ENCODE data around the gene TTLL13.

TTLL13 gene

DNA sequence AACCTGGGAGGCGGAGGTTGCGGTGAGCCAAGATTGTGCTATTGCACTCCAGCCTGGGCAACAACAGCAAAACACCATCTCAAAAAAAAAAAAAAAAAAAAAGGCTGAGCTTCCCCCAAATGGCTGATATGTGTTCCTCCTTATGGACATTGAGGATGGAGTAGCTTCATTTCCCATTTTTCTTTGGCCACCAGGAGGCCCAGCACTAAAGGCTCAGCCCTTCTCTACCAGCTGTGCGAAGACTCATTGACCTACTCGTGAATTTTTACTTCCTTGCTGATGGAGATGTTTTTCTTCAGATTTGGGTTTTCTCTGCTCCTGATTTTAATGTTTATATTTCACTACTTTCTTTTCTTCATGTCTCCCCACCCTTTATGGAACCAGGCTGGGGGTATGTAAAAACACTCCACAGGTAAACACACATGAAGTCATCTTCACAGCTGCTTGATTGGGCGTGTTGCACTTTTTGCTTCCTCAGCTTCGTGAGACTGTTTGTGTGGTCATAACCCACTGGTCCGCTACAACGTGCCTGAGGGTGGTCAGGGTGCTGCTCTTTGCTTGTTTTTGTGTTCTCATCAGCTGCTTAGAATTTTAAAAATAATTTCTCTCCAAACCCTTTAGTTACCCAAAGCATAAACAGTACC lies 34.7 kb upstream of the TTLL13 start:
- DNase-seq (ENCODE audit: low read depth in 2 of 3, low spot score in 2 of 3): no peak

DNA sequence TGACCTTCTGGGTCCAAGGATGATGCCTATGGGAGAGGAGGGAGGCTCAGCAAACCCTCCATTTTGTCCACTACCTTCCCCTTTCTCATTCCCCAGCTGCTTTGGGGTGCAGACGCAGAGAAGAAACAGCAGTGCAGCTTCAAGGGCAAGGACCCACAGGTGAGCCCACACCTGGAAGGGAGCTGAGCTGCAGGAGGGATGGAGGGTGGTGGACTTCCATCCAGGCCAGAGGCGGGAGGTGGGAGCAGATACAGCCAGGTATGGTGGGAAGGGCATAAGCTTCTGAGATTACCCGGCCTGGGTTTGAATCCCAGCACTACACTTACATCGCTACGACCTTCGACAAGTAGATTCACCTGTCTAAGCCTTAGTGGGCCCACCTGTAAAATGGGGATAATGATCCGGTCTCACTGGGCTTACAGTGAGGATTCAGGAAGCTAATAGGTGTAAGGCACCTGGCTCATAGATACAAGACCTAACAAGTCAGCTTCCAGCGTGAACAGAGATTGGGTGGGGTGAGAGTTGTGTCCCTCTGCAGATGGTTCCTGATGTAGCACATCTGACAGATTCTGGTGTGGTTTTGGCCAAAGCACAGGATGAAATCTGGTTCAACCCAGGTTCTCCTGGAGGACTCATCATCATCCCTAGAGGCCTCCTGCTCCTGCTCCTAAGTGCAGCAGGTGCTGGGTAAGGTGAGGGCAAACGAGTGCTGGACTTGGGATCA lies 31.5 kb upstream of the TTLL13 start:
- no peak for DNase-seq (ENCODE audit: low read depth in 2 of 3, low spot score in 2 of 3)

DNA sequence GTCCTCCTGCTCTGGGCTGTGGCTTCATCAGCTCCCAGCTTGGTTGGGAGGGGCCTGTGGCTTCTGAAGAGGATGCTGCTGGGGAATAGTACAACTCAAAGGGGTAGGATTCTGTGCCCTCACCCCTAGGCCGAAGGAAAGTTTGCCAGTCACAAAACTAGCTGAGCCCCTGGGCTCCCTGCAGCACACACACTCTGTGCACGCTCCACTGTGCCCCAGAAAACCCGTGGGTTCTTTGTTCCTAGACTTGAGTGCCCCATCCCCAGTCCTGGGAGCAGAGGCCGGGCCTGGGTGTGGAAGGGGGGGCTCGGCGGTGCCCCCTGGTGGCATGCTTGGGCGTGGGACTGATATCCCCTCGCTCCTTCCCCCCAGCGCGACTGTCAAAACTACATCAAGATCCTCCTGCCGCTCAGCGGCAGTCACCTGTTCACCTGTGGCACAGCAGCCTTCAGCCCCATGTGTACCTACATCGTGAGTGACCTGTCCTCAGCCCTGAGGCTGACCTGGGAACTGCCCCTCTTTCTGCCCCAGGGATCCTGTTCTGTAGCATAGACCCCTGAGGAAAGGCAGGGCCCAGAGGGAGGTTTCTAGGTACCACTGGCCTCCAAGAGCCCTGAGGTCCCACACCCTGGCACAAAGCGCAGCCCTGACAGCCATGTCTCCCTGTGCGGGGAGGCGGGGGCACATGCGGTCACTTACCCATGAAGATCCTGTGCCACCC lies 29.8 kb upstream of the TTLL13 start:
- DNase-seq (ENCODE audit: low read depth in 2 of 3, low spot score in 2 of 3): peak in 2 of 3 experiments; percentile 20 to 36

DNA sequence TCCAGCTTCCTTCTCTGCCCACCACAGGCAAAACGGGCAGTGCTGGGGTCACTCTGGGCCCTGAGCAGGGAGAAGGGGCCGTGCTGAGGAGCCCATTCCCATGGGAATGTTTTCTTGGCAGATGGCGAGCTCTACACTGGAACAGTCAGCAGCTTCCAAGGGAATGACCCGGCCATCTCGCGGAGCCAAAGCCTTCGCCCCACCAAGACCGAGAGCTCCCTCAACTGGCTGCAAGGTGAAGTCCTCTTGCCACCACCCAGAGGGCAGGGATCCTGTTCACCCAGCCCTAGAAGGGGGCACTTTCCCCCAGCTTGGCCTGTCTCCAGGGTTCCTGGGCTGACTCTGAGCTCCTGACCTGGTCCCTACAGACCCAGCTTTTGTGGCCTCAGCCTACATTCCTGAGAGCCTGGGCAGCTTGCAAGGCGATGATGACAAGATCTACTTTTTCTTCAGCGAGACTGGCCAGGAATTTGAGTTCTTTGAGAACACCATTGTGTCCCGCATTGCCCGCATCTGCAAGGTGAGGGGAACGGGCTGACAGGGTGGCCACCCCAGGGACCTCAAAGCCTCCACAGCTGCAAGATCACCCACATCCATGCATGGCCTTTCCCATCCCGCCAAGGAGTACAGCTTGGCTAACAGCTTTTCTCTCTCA lies 28.0 kb upstream of the TTLL13 start:
- no peak for DNase-seq (ENCODE audit: low read depth in 2 of 3, low spot score in 2 of 3)

DNA sequence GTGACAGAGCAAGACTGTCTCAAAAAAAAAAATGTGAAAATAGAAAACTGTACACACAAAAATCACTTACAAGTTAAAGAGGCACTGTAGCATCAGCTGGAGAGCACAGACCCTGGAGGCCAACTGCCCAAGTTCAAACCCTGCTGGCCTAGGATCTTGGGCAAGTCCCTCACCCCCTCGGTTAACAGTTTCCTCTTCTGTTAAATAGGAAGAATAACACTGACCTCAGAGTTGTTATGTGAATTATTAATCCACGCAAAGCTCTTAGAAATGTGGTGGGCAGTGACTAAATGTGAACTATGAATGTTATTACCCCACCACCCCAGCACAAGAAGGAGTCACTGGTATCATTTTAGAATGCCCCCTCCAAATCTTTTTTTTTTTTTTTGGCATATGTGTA lies 26.8 kb upstream of the TTLL13 start:
- DNase-seq (ENCODE audit: low read depth in 2 of 3, low spot score in 2 of 3): no peak

DNA sequence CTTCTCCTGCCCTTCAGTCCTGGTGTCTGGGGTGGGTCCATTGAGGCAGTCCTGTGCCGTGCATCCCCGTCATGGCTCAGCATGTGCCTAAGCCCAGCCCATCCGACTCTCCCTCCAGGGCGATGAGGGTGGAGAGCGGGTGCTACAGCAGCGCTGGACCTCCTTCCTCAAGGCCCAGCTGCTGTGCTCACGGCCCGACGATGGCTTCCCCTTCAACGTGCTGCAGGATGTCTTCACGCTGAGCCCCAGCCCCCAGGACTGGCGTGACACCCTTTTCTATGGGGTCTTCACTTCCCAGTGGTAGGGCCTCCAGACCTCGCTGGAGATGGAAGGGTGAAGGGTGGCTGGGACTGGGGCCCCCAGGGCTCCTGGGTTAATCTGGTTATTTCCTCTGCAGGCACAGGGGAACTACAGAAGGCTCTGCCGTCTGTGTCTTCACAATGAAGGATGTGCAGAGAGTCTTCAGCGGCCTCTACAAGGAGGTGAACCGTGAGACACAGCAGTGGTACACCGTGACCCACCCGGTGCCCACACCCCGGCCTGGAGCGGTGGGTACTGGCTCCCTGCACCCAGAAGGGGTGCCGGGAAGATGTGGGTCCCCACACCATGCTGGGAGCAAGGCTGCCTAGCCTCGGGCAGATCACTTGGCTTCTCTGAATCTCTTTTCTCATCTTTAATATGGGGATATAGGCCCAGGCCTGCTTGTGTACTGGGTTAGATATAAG lies 25.8 kb upstream of the TTLL13 start:
- no peak for DNase-seq (ENCODE audit: low read depth in 2 of 3, low spot score in 2 of 3)

DNA sequence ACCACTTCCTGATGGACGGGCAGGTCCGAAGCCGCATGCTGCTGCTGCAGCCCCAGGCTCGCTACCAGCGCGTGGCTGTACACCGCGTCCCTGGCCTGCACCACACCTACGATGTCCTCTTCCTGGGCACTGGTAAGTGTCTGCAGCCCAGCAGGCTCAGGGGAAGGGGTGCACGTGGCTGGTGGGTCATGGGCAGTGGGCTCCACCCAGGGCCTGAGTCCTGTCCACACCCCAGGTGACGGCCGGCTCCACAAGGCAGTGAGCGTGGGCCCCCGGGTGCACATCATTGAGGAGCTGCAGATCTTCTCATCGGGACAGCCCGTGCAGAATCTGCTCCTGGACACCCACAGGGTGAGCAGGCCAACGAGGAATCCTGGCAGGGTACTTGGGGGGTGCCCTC lies 24.3 kb upstream of the TTLL13 start:
- no peak for DNase-seq (ENCODE audit: low read depth in 2 of 3, low spot score in 2 of 3)

DNA sequence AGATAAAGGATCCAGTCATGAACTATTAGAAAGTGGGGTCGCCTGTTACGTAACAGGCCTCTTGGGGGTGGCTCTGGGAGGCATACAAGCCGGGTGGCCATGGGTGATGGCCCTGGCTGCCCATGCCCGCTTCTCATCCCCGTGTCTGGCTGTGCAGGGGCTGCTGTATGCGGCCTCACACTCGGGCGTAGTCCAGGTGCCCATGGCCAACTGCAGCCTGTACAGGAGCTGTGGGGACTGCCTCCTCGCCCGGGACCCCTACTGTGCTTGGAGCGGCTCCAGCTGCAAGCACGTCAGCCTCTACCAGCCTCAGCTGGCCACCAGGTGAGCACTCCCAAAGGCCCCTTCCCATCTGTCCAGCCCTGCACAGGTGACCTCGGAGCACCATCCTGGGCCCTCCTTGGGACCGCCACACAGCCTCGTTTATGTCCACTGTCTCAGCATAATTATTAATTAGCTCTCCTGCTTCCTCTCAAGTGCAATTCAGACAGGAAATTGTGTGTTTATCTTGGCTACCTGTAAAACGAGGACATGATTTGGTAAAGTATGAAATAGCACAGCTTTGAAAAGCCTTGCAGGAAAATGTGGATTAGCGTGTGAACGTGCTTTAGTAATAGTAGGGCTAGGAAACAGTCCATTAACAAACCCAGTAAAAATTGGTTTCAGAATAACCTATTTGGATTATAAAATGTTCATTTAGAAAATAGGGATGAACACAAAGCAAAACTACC lies 23.7 kb upstream of the TTLL13 start:
- no peak for DNase-seq (ENCODE audit: low read depth in 2 of 3, low spot score in 2 of 3)

DNA sequence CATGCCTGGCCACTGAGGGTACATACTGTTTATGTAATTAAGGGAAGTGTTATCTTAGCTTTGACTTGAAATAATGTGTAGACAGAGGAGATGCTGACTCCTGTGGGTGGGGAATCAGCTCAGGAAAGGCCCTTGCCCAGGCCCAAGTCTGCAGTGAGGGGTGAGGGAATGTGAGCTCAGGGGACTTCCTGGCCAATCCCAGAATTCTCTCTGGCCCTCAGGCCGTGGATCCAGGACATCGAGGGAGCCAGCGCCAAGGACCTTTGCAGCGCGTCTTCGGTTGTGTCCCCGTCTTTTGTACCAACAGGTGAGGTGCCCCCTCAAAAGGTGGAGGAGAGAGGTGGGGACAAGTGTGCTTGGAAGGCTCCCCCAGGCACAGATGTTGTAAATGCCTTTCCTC lies 22.0 kb upstream of the TTLL13 start:
- no peak for DNase-seq (ENCODE audit: low read depth in 2 of 3, low spot score in 2 of 3)

DNA sequence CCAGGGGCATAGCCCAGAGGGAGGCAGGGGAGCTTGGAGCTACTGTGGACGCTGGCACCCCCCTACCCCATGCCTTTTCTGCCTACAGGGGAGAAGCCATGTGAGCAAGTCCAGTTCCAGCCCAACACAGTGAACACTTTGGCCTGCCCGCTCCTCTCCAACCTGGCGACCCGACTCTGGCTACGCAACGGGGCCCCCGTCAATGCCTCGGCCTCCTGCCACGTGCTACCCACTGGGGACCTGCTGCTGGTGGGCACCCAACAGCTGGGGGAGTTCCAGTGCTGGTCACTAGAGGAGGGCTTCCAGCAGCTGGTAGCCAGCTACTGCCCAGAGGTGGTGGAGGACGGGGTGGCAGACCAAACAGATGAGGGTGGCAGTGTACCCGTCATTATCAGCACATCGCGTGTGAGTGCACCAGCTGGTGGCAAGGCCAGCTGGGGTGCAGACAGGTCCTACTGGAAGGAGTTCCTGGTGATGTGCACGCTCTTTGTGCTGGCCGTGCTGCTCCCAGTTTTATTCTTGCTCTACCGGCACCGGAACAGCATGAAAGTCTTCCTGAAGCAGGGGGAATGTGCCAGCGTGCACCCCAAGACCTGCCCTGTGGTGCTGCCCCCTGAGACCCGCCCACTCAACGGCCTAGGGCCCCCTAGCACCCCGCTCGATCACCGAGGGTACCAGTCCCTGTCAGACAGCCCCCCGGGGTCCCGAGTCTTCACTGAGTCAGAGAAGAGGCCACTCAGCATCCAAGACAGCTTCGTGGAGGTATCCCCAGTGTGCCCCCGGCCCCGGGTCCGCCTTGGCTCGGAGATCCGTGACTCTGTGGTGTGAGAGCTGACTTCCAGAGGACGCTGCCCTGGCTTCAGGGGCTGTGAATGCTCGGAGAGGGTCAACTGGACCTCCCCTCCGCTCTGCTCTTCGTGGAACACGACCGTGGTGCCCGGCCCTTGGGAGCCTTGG lies 21.3 kb upstream of the TTLL13 start:
- no peak for DNase-seq (ENCODE audit: low read depth in 2 of 3, low spot score in 2 of 3)

DNA sequence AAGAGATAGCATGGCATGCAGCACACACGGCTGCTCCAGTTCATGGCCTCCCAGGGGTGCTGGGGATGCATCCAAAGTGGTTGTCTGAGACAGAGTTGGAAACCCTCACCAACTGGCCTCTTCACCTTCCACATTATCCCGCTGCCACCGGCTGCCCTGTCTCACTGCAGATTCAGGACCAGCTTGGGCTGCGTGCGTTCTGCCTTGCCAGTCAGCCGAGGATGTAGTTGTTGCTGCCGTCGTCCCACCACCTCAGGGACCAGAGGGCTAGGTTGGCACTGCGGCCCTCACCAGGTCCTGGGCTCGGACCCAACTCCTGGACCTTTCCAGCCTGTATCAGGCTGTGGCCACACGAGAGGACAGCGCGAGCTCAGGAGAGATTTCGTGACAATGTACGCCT lies 20.4 kb upstream of the TTLL13 start:
- DNase-seq (ENCODE audit: low read depth in 2 of 3, low spot score in 2 of 3): no peak

DNA sequence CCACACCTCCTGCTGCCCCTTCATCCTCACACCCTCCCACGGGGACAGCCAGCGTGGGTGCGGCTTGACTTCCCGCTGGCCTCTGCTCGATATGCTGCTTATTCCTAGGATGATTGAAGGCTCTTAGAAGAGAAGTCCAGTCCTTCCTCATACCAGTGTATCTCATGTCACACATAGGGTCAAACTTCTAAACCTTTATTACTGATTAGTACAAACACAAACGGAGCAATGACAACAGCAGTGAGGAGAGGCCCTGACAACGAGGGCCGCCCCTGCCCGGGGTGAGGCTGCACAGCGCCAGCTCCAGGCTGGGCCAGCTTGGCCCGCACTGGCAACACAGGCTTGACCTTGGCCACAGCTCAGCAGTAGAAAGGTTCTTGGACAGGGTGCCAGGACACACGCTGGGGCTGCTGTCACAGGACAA lies 19.3 kb upstream of the TTLL13 start:
- no peak for DNase-seq (ENCODE audit: low read depth in 2 of 3, low spot score in 2 of 3)

DNA sequence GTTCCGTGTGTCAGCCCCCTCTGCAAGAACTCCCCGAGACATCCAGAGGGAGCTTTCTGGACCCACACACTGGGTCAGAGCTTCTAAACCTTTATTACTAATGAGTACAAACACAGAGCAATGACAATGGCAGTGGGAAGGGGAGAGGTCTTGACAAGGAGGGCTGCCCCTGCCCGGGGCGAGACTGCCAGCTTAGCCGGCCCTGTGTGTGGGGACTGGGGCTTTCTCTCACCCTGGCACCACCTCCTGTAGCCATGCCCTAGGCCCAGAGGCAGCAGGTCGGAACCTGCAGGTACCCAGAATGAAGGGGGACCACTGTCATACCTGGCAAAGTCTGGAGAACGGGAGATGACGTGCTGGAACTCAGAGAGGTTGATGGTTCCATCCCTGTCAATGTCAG lies 18.7 kb upstream of the TTLL13 start:
- no peak for DNase-seq (ENCODE audit: low read depth in 2 of 3, low spot score in 2 of 3)

DNA sequence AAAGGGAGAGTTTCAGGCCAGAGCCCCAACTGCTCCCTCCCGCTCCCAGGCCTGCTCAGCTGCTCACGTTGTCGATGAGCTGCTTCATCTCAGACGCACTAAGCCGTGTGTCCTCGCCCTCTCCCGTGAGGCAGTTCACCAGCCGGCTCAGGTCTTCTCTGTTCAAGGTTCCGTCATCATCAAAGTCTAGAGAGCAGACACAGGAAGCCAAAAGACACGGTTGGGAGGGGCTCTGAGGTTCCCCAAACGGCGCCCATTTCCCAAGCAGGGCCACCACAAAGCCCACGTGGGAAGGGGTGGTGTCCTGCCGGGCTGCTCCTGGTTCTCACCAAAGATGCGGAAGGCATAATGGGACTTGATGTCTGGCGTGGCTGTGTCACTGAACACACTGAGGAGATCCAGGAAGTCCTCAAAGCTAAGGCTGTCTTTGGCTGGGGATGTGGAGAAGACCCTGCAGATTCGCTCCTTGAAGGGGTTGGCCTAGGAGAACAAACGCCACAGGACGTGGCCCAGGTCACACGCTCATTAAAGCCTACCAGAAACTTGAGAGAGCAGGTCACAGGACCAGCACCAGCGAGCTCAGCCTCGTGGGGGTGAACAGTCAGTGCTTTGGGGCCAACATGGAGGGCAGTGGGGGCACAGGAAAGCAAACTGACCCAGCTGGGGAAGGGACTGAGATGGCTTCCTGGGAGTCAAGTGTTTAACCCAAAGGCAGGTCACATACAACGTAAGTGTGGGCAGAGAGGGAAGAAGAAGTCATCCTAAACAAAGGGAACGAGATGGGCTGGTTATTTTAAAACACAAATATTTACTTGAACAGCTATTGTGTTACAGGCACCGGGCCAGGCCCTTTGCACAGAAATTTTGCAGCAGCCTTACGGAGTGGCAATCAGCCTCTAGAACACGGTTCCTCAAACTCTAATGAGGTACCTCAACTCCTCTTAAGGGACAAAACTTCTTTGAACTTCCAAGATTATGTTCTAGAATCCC lies 18.0 kb upstream of the TTLL13 start:
- peak; percentile 28 to 38 (median 33) for DNase-seq (ENCODE audit: low read depth in 2 of 3, low spot score in 2 of 3)

DNA sequence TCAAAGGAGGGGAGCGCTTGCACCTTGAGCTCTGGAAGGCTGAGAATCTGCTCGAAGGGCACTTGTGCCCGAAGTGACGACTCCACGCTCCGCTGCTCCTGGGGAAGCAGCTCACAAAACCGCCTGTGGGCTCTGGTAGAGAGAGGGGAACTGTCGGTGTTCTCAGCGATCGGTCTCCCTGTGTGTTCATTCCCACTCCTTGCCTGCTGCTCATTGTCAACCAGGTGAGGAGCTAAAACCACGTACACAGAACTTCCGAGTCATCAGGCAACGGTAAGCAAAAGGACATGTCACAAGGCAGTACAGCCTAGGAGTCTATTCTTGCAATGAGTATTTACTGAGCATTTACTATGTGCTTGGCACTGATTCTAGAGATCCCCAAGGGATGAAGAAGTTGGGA lies 17.2 kb upstream of the TTLL13 start:
- DNase-seq (ENCODE audit: low read depth in 2 of 3, low spot score in 2 of 3): no peak

DNA sequence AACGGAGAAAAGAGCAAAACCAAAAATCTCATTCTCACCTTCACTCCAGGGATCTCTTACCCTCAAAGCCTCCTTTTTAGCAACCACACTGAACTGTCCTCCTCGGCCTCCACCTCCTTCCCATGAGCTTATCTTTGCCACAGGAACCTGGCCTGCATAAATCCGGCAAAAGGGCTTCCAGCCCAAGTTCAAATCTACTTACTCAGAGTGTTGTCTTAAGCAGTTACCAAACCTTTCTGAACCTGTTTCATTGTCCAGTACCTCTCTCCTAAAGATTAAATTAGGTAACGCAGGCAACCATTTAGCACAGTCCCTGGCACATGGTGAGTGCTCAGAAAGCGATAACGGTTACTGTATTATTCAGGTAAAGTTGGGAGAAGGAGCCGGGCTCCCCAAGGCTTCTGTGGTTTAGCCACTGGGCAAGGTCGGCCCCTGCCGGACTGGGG lies 16.4 kb upstream of the TTLL13 start:
- DNase-seq (ENCODE audit: low read depth in 2 of 3, low spot score in 2 of 3): no peak

DNA sequence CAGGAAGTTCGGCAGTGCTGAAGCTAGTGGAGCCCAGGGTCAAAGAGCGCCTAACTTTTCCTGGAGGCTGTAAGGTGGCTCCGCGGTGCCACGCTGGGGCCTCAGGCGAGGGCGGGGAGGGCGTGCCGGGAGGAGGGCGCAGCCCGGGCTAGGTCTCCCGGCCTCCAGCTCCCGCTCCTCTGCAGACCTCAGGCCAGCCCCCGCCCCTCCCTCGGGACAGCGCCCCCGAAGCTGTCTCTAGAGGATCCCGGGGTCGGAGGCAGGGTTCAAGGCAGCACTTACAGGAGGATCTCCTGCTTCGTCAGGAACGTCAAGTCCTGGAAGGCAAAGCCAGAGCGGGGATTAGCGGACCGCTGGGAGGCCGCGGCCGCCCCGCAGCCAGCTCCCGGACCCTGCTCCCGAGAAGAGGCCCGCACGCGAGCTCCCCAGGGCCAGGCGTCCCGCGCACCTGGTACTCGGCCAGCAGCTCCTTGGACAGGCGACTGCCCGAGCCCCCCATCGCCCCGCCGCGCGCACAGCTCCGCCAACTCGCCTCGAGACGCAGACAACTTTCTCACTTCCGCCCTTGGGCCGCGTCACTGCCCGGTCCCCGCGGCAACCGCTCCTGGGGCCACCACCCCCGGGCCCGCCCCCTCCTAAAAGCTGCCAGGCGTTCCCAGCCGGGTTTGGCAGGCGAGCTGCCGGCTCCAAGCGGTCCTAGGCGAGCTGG lies 15.8 kb upstream of the TTLL13 start, which contains the start of gene CIB1:
TSS of gene CIB1 (minus strand) at position 555 of the 709 bp plus-strand sequence. CDS start at position 499, 56 bp downstream.
- peak; percentile 18 to 98 (median 55) for DNase-seq (ENCODE audit: low read depth in 2 of 3, low spot score in 2 of 3)
